Peyer's patch (tissue), 4 donors: ENCODE measurements around the gene SIAH1.

Experiments used
- CTCF ChIP-seq, 6 experiments: fragments of 450-650 bp in 4 of 6; fragments of 200-600 bp in 2 of 6; sonication (generic) in 1 of 6; IDR thresholded peaks; one replicate each; pipeline ENCODE4 v1.5.1; 2017 to 2019; ENCODE audit warnings: antibody characterized with exemption in 6 of 6, mild to moderate bottlenecking in 3 of 6, moderate library complexity in 1 of 6
- POLR2A ChIP-seq, 2 donors: fragments of 450-650 bp; IDR thresholded peaks; one replicate each; pipeline ENCODE4 v1.5.1; 2017; ENCODE audit warnings: antibody characterized with exemption in 2 of 2, mild to moderate bottlenecking in 2 of 2, moderate library complexity in 2 of 2

GRCh38 chr16:48384520-48385252, 527 bp downstream of the SIAH1 start:
- TF ChIP-seq CTCF (IDR thresholded peaks at IDR 0.05), result no peak
- no peak for TF ChIP-seq POLR2A (IDR thresholded peaks at IDR 0.05)
